HepG2 (cell line): ENCODE results near the gene FAM83C. TPM values are rescaled to one million over a fixed set of nuclear protein-coding genes. Genes with fewer than 3 reads are reported as not detected.

Experiments
- HNF1B ChIP-seq: sonication (generic); formaldehyde crosslinking; IDR thresholded peaks from 2 replicates; pipeline ENCODE4 v1.5.1; 2020; ENCODE audit warnings: mild to moderate bottlenecking, moderate library complexity, missing genetic modification reagents
- HOXA9 ChIP-seq: sonication (generic); formaldehyde crosslinking; IDR thresholded peaks from 2 replicates; pipeline ENCODE4 v1.8.1; 2022; ENCODE audit warnings: missing genetic modification reagents, mild to moderate bottlenecking, moderate library complexity, borderline replicate concordance
- KIAA2018 ChIP-seq: sonication (generic); formaldehyde crosslinking; IDR thresholded peaks from 2 replicates; pipeline ENCODE4 v1.5.0; 2020; ENCODE audit warnings: mild to moderate bottlenecking, missing genetic modification reagents, borderline replicate concordance
- MAZ ChIP-seq, 2 experiments: sonication (generic) in 1 of 2; formaldehyde crosslinking in 1 of 2; IDR thresholded peaks; 2 replicates each; pipeline versions ENCODE4 v1.5.0 to v1.6.1; 2012 to 2020; ENCODE audit warnings: low read depth in 2 of 2, mild to moderate bottlenecking in 2 of 2, borderline replicate concordance in 1 of 2, improper control_type of control experiment in 1 of 2, low read length in 1 of 2, missing genetic modification reagents in 1 of 2, moderate library complexity in 1 of 2
- NFAT5 ChIP-seq: sonication (generic); formaldehyde crosslinking; IDR thresholded peaks from 2 replicates; pipeline ENCODE4 v1.4.0; 2020; ENCODE audit warnings: missing genetic modification reagents
- NFE2L1 ChIP-seq: sonication (generic); formaldehyde crosslinking; IDR thresholded peaks from 2 replicates; pipeline ENCODE4 v1.4.0; 2020; ENCODE audit warnings: missing genetic modification reagents, mild to moderate bottlenecking, borderline replicate concordance
- RARG ChIP-seq: sonication (generic); formaldehyde crosslinking; IDR thresholded peaks from 2 replicates; pipeline ENCODE4 v1.4.0; 2020; ENCODE audit warnings: low read depth, mild to moderate bottlenecking, missing genetic modification reagents
- THAP11 ChIP-seq: IDR thresholded peaks from 2 replicates; pipeline ENCODE4 v1.6.1; 2016; ENCODE audit warnings: missing biosample characterization, missing genetic modification reagents
- ZNF441 ChIP-seq: sonication (generic); formaldehyde crosslinking; IDR thresholded peaks from 2 replicates; pipeline ENCODE4 v1.7.0; 2021; ENCODE audit warnings: missing genetic modification reagents, borderline replicate concordance
- ZNF484 ChIP-seq: sonication (generic); formaldehyde crosslinking; IDR thresholded peaks from 2 replicates; pipeline ENCODE4 v1.5.1; 2020; ENCODE audit warnings: mild to moderate bottlenecking, low read depth, missing genetic modification reagents, borderline replicate concordance
- ZNF501 ChIP-seq: sonication (generic); formaldehyde crosslinking; IDR thresholded peaks from 2 replicates; pipeline ENCODE4 v1.5.1; 2020; ENCODE audit warnings: mild to moderate bottlenecking, moderate library complexity, missing genetic modification reagents
- ZNF556 ChIP-seq: sonication (generic); formaldehyde crosslinking; IDR thresholded peaks from 2 replicates; pipeline ENCODE4 v1.4.0; 2020; ENCODE audit warnings: mild to moderate bottlenecking, missing genetic modification reagents, borderline replicate concordance
- polyA plus RNA-seq, 8 experiments: library from polyadenylated mRNA; depleted of rRNA in 3 of 8; stranded (reverse) in 7 of 8; unstranded in 1 of 8; fragments of >200 nt; fragmentation: Illumina TruSeq in 4 of 8; extraction: Trizol in 4 of 8; gene quantifications; 2 replicates each; pipeline versions ENCODE4 v1.2.1 to v1.2.3, GENCODE V29; 2011 to 2016; ENCODE audit warnings: low read depth in 4 of 8, missing spikeins in 1 of 8, mixed read lengths in 1 of 8; ENCODE audit not compliant: insufficient read depth in 1 of 8
- total RNA-seq, 5 experiments: library from RNA; depleted of rRNA; stranded (reverse); fragments of >200 nt; fragmentation: Illumina TruSeq; extraction: Trizol; gene quantifications; 2 replicates each; pipeline ENCODE4 v1.2.3, GENCODE V29; 2016; ENCODE audit warnings: low read depth in 1 of 5

FAM83C gene
- total and polyA plus RNA-seq, 2 of the 13 experiments (the other 11 are each of a cell fraction or from before 2014, with no cell fraction given) = 0.04 TPM; not detected in 1

- TF ChIP-seq HNF1B (peak; percentile 88), MAZ (IDR thresholded peaks at IDR 0.05; ENCODE audit: borderline replicate concordance, low read depth, low read length) (peak; percentile 22; the same call in 1 of the 2 replicates), MAZ (CRISPR knock-in tag; IDR thresholded peaks at IDR 0.05; ENCODE audit: low read depth) (no peak), HOXA9 (CRISPR knock-in tag) (no peak), ZNF501 (CRISPR knock-in tag) (peak; percentile 78), NFAT5 (CRISPR knock-in tag) (peak; percentile 27), KIAA2018 (CRISPR knock-in tag) (0 out of 2 replicates have a peak, but pooled peaks have one; percentile 60), NFE2L1 (CRISPR knock-in tag) (0 out of 2 replicates have a peak, but pooled peaks have one; percentile 6), RARG (CRISPR knock-in tag) (no peak), ZNF556 (CRISPR knock-in tag) (peak; percentile 53; the same call in 1 of the 2 replicates), THAP11 (CRISPR knock-in tag) (peak; percentile 73), ZNF484 (no peak), ZNF441 (CRISPR knock-in tag) (0 out of 2 replicates have a peak, but pooled peaks have one; percentile 30)
Observed at GRCh38 chr20:35269055-35269781, 23.0 kb downstream of the FAM83C start (continued).
